PC-9 (cell line): ENCODE results near the gene ALKBH3. TPM values are rescaled to one million over a fixed set of nuclear protein-coding genes. Genes with fewer than 3 reads are reported as not detected.

ENCODE experiments used
- BruUV-seq: library from RNA; stranded (reverse); fragments of 400-500 nt; replicated peaks from 2 replicates; lab custom pipeline; 2021; lab: Mats Ljungman, UMichigan
- CTCF ChIA-PET: fragments of 300-600 bp; sonication (Branson Sonifier 250); formaldehyde crosslinking; loops from one replicate; lab custom pipeline; 2022; ENCODE audit warnings: antibody characterized with exemption; lab: Charles Lee
- POLR2A ChIA-PET: fragments of 300-600 bp; sonication (Branson Sonifier 250); formaldehyde crosslinking; loops from one replicate; lab custom pipeline; 2022; ENCODE audit warnings: antibody characterized with exemption; ENCODE audit not compliant: unreplicated experiment; lab: Charles Lee
- DNase-seq, 2 experiments: peaks; one replicate each; pipeline versions ENCODE4 v3.0.0 to v3.0.0-alpha.2; 2015 to 2022; ENCODE audit warnings: mixed read lengths in 1 of 2
- H2AFZ ChIP-seq: fragments of 200-600 bp; sonication (generic); 2 replicates; pipeline ENCODE4 v1.8.1; 2017; ENCODE audit warnings: antibody characterized with exemption
- H3F3A ChIP-seq: fragments of 200-600 bp; sonication (generic); 2 replicates; pipeline ENCODE4 v1.8.1; 2017; ENCODE audit warnings: antibody characterized with exemption, mild to moderate bottlenecking, low read depth; ENCODE audit not compliant: insufficient read depth
- H3K27ac ChIP-seq: fragments of 200-600 bp; sonication (generic); 2 replicates; pipeline ENCODE4 v1.6.1; 2016; ENCODE audit warnings: mixed run types
- H3K27me3 ChIP-seq: fragments of 200-600 bp; sonication (generic); 2 replicates; pipeline ENCODE4 v1.6.1; 2016; ENCODE audit warnings: low read depth, mixed run types; ENCODE audit not compliant: insufficient read depth
- H3K36me3 ChIP-seq: fragments of 200-600 bp; sonication (generic); 2 replicates; pipeline ENCODE4 v1.6.1; 2016; ENCODE audit warnings: low read depth, mixed run types
- H3K4me1 ChIP-seq: fragments of 200-600 bp; sonication (generic); replicated peaks from 2 replicates; pipeline ENCODE4 v1.6.1; 2016; ENCODE audit warnings: mixed run types; ENCODE audit not compliant: insufficient read depth
- H3K4me2 ChIP-seq: fragments of 200-600 bp; sonication (generic); 2 replicates; pipeline ENCODE4 v1.6.1; 2017; ENCODE audit warnings: mixed run types
- H3K4me3 ChIP-seq: fragments of 200-600 bp; sonication (generic); 2 replicates; pipeline ENCODE4 v1.6.1; 2016; ENCODE audit warnings: mixed run types
- H3K79me2 ChIP-seq: fragments of 200-600 bp; sonication (generic); 2 replicates; pipeline ENCODE4 v1.6.1; 2017; ENCODE audit warnings: low read depth, mixed run types
- H3K9me2 ChIP-seq: fragments of 200-600 bp; sonication (generic); 2 replicates; pipeline ENCODE4 v1.8.1; 2017; ENCODE audit warnings: mild to moderate bottlenecking; ENCODE audit not compliant: insufficient read depth
- H3K9me3 ChIP-seq: fragments of 200-600 bp; sonication (generic); 2 replicates; pipeline ENCODE4 v1.8.1; 2016; ENCODE audit warnings: low read depth; ENCODE audit not compliant: insufficient read depth
- H4K20me1 ChIP-seq: fragments of 200-600 bp; sonication (generic); 2 replicates; pipeline ENCODE4 v1.8.1; 2017; ENCODE audit not compliant: insufficient read depth
- EZH2 ChIP-seq: fragments of 200-600 bp; sonication (generic); IDR thresholded peaks from 2 replicates; pipeline ENCODE4 v1.8.0; 2017; ENCODE audit warnings: antibody characterized with exemption, low read depth
- intact Hi-C: fragments of 100-400 bp; cut with micrococcal nuclease; formaldehyde crosslinking; loops from one replicate; pipeline ENCODE4 v1.10.0; 2022; ENCODE audit not compliant: unreplicated experiment
- total RNA-seq: library from RNA; stranded (reverse); gene quantifications from 2 replicates; pipeline ENCODE4 v1.2.3, GENCODE V29; 2021
- TF ChIP-seq, protein P1 (sequence below): fragments of 200-600 bp; sonication (generic); conservative IDR thresholded peaks from 2 replicates; pipeline ENCODE4 v1.6.1; 2017; ENCODE audit warnings: mixed run types, antibody characterized with exemption, mild to moderate bottlenecking, moderate library complexity

ALKBH3 gene
- total RNA-seq, 1 experiment from 2014 or later, result 47.3 TPM

DNA sequence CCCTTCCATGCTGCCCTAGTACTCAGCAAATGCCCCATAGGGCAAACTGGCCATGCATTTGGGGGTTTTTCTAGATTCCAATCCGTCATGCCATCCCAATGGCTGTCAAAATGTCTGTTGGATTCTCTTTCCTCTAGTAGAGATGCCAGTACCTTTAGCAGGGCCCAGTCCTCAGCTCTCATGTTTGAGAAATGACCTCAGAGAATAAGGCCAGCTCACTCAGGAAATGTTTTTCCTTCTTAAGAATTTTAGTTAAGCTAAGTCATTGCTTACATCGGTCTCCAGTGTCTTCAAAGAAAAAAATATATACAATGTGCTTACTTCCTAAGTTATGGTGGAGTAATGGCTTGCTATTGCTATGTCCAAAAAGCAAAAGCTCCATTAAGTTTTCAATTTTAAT lies 14.1 kb upstream of the ALKBH3 start:
- Histone ChIP-seq H2AFZ (no peak overlapping the region), H4K20me1 (no peaks in the 10 kb centered on the region), H3K27me3 (peaks cover 9% of the 10 kb centered on the region; the same call in 1 of the 2 replicates), H3K27ac (no peak overlapping the region), H3K36me3 (no peaks in the 10 kb centered on the region), H3F3A (no peaks in the 10 kb centered on the region), H3K4me3 (no peak overlapping the region), H3K4me1 (no peaks in the 10 kb centered on the region), H3K4me2 (no peak overlapping the region), H3K9me2 (no peaks in the 10 kb centered on the region), H3K9me3 (no peaks in the 10 kb centered on the region), H3K79me2 (no peaks in the 10 kb centered on the region)
- intact Hi-C loops, result no loop called here
- TF ChIP-seq EZH2, result no peak
- TF ChIP-seq, protein P1, sequence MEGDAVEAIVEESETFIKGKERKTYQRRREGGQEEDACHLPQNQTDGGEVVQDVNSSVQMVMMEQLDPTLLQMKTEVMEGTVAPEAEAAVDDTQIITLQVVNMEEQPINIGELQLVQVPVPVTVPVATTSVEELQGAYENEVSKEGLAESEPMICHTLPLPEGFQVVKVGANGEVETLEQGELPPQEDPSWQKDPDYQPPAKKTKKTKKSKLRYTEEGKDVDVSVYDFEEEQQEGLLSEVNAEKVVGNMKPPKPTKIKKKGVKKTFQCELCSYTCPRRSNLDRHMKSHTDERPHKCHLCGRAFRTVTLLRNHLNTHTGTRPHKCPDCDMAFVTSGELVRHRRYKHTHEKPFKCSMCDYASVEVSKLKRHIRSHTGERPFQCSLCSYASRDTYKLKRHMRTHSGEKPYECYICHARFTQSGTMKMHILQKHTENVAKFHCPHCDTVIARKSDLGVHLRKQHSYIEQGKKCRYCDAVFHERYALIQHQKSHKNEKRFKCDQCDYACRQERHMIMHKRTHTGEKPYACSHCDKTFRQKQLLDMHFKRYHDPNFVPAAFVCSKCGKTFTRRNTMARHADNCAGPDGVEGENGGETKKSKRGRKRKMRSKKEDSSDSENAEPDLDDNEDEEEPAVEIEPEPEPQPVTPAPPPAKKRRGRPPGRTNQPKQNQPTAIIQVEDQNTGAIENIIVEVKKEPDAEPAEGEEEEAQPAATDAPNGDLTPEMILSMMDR, result no peak
- ChIA-PET POLR2A (no interaction called here), CTCF (no interaction called here)
- no peak for DNase-seq
- BruUV-seq, result no TSS peak

DNA sequence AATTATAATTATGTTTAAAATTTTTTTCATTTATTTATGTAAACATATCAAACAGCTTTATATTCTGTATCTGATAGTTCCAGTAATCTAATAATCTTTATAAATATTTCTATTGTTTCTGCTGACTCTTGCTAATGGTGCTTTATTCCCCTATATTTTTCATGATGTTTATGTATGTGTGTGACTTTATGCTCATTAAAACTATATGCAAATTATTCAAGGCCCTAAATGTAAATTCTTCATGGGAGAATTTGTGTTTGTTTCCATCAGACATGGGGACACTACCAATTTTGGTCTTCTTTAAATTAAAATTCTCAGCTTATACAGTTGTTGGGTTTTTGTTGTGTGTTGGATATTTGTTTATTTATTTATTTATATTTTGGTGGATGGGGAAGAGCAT lies 13.7 kb upstream of the ALKBH3 start:
- Histone ChIP-seq H3K4me3 (no peak overlapping the region), H3K9me3 (no peaks in the 10 kb centered on the region), H2AFZ (no peak overlapping the region), H3K4me2 (no peak overlapping the region), H3K79me2 (no peaks in the 10 kb centered on the region), H3F3A (no peaks in the 10 kb centered on the region), H3K36me3 (no peaks in the 10 kb centered on the region), H4K20me1 (no peaks in the 10 kb centered on the region), H3K27ac (no peak overlapping the region), H3K4me1 (no peaks in the 10 kb centered on the region), H3K27me3 (peaks cover 14% of the 10 kb centered on the region; the same call in 1 of the 2 replicates), H3K9me2 (no peaks in the 10 kb centered on the region)
- TF ChIP-seq EZH2, result no peak
- TF ChIP-seq, protein P1, result no peak
- BruUV-seq, result no TSS peak
- POLR2A ChIA-PET, result no interaction called here
- intact Hi-C loops, result no loop called here
- DNase-seq, result no peak
- CTCF ChIA-PET, result no interaction called here

DNA sequence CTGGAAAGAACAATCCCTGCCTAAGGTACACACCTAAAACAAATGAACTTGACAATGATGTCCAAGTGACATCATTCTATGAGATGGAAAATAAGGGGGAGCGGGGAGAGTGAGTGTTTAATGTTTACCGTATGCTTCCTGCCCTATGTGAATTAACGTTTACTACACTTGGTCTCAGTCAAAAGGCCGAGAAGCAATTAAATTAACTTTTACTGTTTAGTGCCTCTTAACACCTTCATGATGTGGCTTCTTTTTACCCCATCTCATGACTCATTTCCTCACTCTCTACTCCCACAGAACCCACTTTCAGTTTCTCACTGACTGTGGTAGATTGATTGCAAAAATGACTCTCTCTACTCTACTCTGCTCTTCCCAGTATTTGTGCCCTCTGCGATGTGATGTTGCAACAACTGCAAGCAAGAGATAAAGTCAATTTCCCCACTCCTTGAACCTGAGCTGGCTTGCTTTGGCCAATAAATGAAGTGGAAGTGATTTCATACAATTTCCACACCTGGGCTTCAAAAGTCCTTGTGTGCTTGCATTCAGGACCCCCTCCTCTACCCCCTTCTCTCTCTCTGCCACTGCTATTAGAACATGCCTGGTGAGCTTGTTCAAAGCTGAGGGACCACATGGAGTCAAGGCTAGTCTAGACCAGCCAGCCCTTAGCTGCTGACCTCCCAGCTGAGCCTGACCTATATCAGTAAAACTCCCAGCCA lies 11.6 kb upstream of the ALKBH3 start:
- Histone ChIP-seq H3K4me3 (no peak overlapping the region), H3F3A (no peaks in the 10 kb centered on the region), H3K4me2 (no peak overlapping the region), H4K20me1 (no peaks in the 10 kb centered on the region), H3K9me2 (no peaks in the 10 kb centered on the region), H3K27me3 (peaks cover 34% of the 10 kb centered on the region), H3K27ac (no peak overlapping the region), H3K36me3 (no peaks in the 10 kb centered on the region), H3K79me2 (no peaks in the 10 kb centered on the region), H3K9me3 (no peaks in the 10 kb centered on the region), H3K4me1 (no peaks in the 10 kb centered on the region), H2AFZ (no peak overlapping the region)
- ChIA-PET POLR2A (no interaction called here), CTCF (no interaction called here)
- DNase-seq, result no peak
- TF ChIP-seq, protein P1, result no peak
- no peak for TF ChIP-seq EZH2
- intact Hi-C loops, result no loop called here
- BruUV-seq, result no TSS peak
